ENCODE data around the gene CELF1.

DNA sequence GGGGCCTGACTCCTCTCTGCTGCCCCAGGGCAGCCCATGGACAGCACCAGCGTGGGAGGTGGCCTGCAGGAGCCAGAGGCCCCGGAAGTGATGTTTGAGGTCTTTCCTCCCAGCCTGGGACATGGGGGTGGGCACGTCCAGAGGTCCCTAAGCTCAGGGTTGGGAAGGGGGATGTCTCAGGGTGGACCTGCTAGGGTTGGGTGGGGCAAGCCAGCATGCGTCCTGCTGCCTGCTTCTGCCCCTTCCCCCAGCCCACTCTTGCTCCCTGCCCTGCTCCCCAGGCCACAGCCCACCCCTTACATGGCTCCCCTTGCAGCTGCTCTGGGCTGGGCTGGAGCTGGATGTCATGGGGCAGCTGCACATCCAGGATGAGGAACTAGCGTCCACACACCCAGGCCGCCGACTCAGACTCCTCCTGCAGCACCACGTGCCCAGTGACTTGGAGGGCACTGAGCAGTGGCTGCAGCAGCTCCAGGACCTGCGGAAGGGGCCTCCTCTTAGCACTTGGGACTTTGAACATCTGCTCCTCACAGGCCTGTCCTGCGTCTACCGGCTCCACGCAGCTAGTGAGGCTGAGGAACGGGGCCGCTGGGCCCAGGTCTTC is 34.9 kb upstream of the CELF1 start:
- TF ChIP-seq POLR2A (IDR thresholded peaks at IDR 0.05): no peak
- TF ChIP-seq, protein P1, sequence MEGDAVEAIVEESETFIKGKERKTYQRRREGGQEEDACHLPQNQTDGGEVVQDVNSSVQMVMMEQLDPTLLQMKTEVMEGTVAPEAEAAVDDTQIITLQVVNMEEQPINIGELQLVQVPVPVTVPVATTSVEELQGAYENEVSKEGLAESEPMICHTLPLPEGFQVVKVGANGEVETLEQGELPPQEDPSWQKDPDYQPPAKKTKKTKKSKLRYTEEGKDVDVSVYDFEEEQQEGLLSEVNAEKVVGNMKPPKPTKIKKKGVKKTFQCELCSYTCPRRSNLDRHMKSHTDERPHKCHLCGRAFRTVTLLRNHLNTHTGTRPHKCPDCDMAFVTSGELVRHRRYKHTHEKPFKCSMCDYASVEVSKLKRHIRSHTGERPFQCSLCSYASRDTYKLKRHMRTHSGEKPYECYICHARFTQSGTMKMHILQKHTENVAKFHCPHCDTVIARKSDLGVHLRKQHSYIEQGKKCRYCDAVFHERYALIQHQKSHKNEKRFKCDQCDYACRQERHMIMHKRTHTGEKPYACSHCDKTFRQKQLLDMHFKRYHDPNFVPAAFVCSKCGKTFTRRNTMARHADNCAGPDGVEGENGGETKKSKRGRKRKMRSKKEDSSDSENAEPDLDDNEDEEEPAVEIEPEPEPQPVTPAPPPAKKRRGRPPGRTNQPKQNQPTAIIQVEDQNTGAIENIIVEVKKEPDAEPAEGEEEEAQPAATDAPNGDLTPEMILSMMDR (IDR thresholded peaks at IDR 0.05): no peak

Measured in uterus (tissue), 2 donors.